Testis (tissue), 3 donors: ENCODE results near the gene F5. TPM values are rescaled to one million over a fixed set of nuclear protein-coding genes. Genes with fewer than 3 reads are reported as not detected.

Experiments used
- DNase-seq: peaks from one replicate; pipeline ENCODE4 v3.0.0-alpha.2; 2019
- H3K27ac ChIP-seq, 2 donors: fragments of 200-600 bp; sonication (generic); one replicate each; pipeline ENCODE4 v1.5.1; 2019
- H3K27me3 ChIP-seq: fragments of 200-600 bp; sonication (generic); one replicate; pipeline ENCODE4 v1.5.1; 2019
- H3K36me3 ChIP-seq: fragments of 200-600 bp; sonication (generic); one replicate; pipeline ENCODE4 v1.5.1; 2017; ENCODE audit warnings: low read depth; ENCODE audit errors: missing control alignments
- H3K4me1 ChIP-seq: fragments of 200-600 bp; sonication (generic); one replicate; pipeline ENCODE4 v1.5.1; 2019
- H3K4me3 ChIP-seq, 2 donors: fragments of 200-600 bp; sonication (generic); one replicate each; pipeline ENCODE4 v1.5.1; 2017 to 2019
- H3K9me3 ChIP-seq: fragments of 200-600 bp; sonication (generic); one replicate; pipeline ENCODE4 v1.5.1; 2017
- POLR2A ChIP-seq: fragments of 450-650 bp; IDR thresholded peaks from one replicate; pipeline ENCODE4 v1.6.1; 2017; ENCODE audit warnings: antibody characterized with exemption, mild to moderate bottlenecking, moderate library complexity
- WGBS, 2 donors: methylation state at CpG; one replicate each; pipeline ENCODE4 v1.1.5; 2018; 5-methylcytosine and 5-hydroxymethylcytosine counted together
- intact Hi-C: fragments of 100-400 bp; cut with DNase I; formaldehyde crosslinking; loops from one replicate; pipeline ENCODE4 v1.15.1; 2023; ENCODE audit warnings: low total_unique reads
- polyA plus RNA-seq: library from polyadenylated mRNA; stranded (reverse); fragments of 350-450 nt; fragmentation: Illumina TruSeq; extraction: RNeasy Lipid Tissue Mini Kit (QIAGEN cat#74804); gene quantifications from one replicate; pipeline ENCODE4 v1.2.3, GENCODE V29; 2014; ENCODE audit warnings: low read depth, low replicate concordance; ENCODE audit not compliant: insufficient read depth
- total RNA-seq, 2 donors: library from RNA; depleted of rRNA; stranded (reverse); fragments of >200 nt; gene quantifications; one replicate each; pipeline ENCODE4 v1.2.3, GENCODE V29; 2016
- TF ChIP-seq, protein P1 (sequence below), 3 experiments: fragments of 450-650 bp in 2 of 3; fragments of 200-600 bp in 1 of 3; sonication (generic) in 1 of 3; IDR thresholded peaks; one replicate each; pipeline ENCODE4 v1.5.1; 2016 to 2019; ENCODE audit warnings: antibody characterized with exemption in 3 of 3, mild to moderate bottlenecking in 2 of 3, moderate library complexity in 1 of 3

Gene F5
- total and polyA plus RNA-seq, 3 donors from 2014 or later, result 0.63 to 5.2 (median 2.0) TPM

DNA sequence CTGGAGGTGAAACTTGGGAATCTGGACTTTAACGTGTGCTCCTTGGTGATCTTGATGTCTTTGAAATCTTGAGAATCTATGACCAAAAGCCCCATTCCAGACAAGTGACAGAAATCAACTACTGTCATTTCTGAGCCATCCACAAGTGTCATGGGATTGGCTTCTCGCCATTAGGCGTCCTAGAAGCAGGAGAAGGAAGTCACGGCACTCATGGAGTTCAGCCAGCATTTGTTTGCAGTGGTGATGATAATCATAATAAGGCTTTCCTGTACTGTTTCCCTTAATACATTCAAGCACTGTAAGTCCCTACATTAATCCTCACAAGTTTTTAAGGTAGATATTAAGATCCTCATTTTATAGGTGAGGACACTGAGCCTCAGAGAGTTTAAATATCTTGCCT, 11.9 kb downstream of the F5 start:
- WGBS, 2 donors, result 51 to 59% methylated on average over 4 of the region's 4 CpGs
- no peaks in the 10 kb centered on the region for H3K27me3 ChIP-seq
- intact Hi-C loops, result no loop called here
- no peaks in the 10 kb centered on the region for H3K4me1 ChIP-seq
- no peak for DNase-seq
- H3K27ac ChIP-seq, result no peak overlapping the region
- no peaks in the 10 kb centered on the region for H3K36me3 ChIP-seq
- no peak overlapping the region for H3K4me3 ChIP-seq
- TF ChIP-seq, protein P1, sequence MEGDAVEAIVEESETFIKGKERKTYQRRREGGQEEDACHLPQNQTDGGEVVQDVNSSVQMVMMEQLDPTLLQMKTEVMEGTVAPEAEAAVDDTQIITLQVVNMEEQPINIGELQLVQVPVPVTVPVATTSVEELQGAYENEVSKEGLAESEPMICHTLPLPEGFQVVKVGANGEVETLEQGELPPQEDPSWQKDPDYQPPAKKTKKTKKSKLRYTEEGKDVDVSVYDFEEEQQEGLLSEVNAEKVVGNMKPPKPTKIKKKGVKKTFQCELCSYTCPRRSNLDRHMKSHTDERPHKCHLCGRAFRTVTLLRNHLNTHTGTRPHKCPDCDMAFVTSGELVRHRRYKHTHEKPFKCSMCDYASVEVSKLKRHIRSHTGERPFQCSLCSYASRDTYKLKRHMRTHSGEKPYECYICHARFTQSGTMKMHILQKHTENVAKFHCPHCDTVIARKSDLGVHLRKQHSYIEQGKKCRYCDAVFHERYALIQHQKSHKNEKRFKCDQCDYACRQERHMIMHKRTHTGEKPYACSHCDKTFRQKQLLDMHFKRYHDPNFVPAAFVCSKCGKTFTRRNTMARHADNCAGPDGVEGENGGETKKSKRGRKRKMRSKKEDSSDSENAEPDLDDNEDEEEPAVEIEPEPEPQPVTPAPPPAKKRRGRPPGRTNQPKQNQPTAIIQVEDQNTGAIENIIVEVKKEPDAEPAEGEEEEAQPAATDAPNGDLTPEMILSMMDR (IDR thresholded peaks at IDR 0.05), result no peak
- TF ChIP-seq POLR2A, result no peak
- no peaks in the 10 kb centered on the region for H3K9me3 ChIP-seq

DNA sequence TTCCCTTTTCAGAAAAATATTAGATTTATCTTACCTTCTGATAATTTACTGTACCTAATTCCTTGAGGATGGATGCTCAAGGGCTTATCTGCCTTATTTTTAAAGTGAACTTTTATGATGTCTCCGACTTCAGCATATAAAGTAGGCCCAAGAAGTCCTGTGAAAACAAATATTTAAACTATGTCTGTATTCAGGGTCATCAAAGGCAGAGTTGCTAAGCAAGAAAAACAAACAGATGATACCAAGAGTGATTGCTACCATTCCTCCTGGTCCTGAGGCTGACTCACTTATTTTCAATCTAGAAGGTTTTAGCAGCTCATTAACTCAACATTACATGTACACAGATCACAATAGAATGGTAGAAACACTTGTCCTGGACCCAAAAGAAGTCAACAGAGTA, 14.1 kb downstream of the F5 start:
- intact Hi-C loops, result no loop called here
- no peaks in the 10 kb centered on the region for H3K27me3 ChIP-seq
- WGBS, 2 donors, result 42 to 63% methylated on average over 1 of the region's 1 CpG

DNA sequence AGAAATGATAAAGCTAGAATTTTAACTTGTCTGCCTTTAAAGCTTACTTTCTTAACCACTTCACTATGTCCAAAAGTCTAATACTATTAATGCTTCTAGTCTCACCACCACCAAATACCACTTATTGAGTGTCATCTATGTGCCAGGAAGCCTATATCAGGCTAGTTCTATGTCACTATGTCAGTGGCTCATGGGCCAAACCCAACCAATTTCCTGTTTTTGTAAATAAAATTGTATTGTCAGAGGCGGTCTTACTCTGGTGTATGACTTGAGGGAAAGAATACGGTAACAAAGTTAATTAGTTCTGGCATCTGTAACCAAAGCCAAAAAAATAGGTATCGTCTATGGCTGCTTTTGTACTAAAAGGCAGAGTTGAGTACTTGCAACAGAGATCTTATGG, 14.8 kb downstream of the F5 start:
- H3K9me3 ChIP-seq, result no peaks in the 10 kb centered on the region
- H3K4me1 ChIP-seq, result no peaks in the 10 kb centered on the region
- DNase-seq, result no peak
- H3K27me3 ChIP-seq, result no peaks in the 10 kb centered on the region
- H3K27ac ChIP-seq, result no peak overlapping the region
- 85 to 95% methylated on average over 3 of the region's 3 CpGs for WGBS, 2 donors
- H3K36me3 ChIP-seq, result no peaks in the 10 kb centered on the region
- intact Hi-C loops, result no loop called here
- TF ChIP-seq POLR2A, result no peak
- TF ChIP-seq, protein P1 (IDR thresholded peaks at IDR 0.05), result no peak
- H3K4me3 ChIP-seq, result no peak overlapping the region

More for the DNA sequence above, 14.1 kb downstream of the F5 start:
- TF ChIP-seq, protein P1 (IDR thresholded peaks at IDR 0.05), result no peak
- no peak for TF ChIP-seq POLR2A
- no peaks in the 10 kb centered on the region for H3K36me3 ChIP-seq
- H3K4me1 ChIP-seq, result no peaks in the 10 kb centered on the region
- no peak overlapping the region for H3K27ac ChIP-seq
- H3K4me3 ChIP-seq, result no peak overlapping the region
- no peaks in the 10 kb centered on the region for H3K9me3 ChIP-seq
- no peak for DNase-seq

DNA sequence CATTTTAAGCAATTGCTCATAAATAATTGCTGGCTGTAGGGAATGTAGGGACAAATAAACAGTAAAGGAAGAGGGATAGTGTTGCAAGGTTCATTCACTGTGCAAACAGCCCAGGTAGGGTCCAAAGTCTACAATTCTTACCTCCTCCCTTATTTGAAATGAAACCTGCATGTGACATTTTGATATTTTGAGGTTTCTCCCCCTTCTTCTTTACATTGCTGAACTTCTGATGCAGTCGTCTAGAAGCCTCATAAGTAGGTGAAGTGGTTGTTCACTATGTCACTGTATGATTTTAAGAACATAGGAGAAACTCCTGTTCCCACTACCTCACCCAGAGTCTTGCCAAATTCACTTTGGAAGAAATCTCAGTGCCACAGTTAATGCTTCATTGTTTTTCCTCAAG, 16.1 kb downstream of the F5 start:
- H3K4me1 ChIP-seq, result no peaks in the 10 kb centered on the region
- DNase-seq, result no peak
- no peaks in the 10 kb centered on the region for H3K36me3 ChIP-seq
- TF ChIP-seq POLR2A, result no peak
- TF ChIP-seq, protein P1 (IDR thresholded peaks at IDR 0.05), result no peak
- intact Hi-C loops, result no loop called here
- H3K27me3 ChIP-seq, result no peaks in the 10 kb centered on the region
- no peak overlapping the region for H3K27ac ChIP-seq
- H3K9me3 ChIP-seq, result no peaks in the 10 kb centered on the region
- no peak overlapping the region for H3K4me3 ChIP-seq
- 63 to 75% methylated on average over 1 of the region's 1 CpG for WGBS, 2 donors

DNA sequence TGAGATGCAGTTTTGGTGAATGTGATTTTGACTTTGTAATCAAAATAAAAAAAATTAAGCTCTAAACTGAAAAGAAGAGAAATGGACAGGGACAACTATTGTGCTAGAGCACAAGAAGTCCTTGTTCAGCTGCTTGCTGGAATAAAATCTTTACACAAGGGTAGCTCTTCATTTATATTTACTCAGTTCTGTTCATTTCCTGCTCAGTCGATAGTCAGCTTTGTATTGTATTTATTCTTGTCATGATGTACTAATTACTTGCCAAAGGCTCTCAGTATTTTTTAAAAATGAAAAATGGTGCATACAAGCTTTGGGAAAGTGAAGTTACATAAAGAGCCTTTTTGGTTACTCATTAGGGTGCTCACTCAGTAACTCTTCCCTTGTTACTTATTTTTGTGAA, 17.8 kb downstream of the F5 start:
- Histone ChIP-seq H3K9me3 (no peaks in the 10 kb centered on the region), H3K36me3 (no peaks in the 10 kb centered on the region), H3K27ac (no peak overlapping the region), H3K27me3 (no peaks in the 10 kb centered on the region), H3K4me1 (no peaks in the 10 kb centered on the region), H3K4me3 (no peak overlapping the region)
- no peak for DNase-seq
- 46% methylated on average over 1 of the region's 1 CpG for WGBS, 2 donors
- TF ChIP-seq, protein P1 (IDR thresholded peaks at IDR 0.05), result no peak
- no peak for TF ChIP-seq POLR2A
- intact Hi-C loops, result no loop called here
